ENCODE measurements around the gene PLXNC1.

DNA sequence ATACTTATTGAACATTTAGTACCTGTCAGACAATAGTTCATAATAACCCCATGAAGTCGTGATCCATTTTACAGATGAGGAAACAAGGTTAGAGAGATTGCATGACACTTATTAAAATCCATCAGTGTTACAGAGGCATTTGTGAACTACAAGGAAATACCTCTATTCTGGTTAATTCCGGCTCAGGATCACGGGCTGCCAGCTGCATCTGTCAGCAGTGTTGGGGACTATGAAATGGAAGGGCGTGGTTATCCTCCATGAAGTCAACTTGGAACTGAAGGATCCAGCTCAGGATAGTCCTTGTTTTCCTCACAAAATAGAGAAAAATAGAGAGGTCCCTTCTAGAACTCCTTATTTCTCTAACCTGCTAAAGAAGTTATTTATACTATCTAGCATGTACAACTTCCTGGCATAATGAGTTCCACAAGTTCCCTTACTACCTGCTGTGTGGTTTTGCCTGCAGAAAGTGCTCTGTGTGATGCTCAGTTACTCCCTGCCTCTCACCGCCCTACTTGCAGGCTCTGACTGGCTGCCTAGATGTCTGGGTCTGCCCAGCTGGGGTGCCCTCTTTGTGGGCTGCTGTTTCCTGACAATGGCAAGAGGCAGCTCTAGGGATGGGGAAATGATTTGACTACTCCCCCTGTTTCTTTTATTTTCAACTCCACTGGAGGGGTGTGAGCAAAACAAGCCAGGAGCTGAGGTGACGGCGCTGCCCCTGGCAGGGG, 36.8 kb downstream of the PLXNC1 start:
- no peak for TF ChIP-seq BHLHE40 (IDR thresholded peaks at IDR 0.05; ENCODE audit: borderline replicate concordance)
- no peak for TF ChIP-seq FOXM1 (IDR thresholded peaks at IDR 0.05; ENCODE audit: borderline replicate concordance)
